Germinal center (tissue), 1 donor: ENCODE data around the gene CNTNAP4.

Experiments used
- DNase-seq: peaks from one replicate; pipeline ENCODE4 v3.0.0; 2012; ENCODE audit warnings: mixed read lengths, low spot score

CNTNAP4 gene

DNA sequence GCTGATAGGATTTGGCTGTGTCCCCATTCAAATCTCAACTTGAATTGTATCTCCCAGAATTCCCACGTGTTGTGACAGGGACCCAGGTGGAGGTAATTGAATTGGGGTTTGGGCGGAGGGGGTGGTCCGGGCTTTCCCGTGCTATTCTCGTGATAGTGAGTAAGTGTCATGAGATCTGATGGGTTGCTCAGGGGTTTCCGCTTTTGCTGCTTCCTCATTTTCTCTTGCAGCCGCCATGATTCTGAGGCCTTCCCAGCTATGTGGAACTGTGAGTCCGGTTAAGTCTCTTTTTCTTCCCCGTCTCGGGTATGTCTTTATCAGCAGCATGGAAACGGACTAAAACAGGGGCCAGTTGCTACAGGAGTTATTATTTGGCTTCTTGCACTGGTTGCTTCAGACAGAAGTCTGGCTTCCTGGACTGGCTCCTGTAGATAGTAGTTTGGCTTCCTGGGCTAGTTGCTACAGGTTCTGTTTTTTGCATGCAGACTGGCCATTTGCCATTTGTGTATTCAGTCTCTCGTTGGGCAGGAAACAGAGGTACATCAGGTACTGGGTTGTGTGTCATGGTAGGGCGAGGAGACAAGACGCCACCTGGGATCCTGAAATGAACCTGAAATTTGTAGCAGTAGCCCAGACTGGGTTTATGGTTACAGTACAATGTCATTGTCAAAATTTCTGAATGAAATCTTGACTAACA lies 32.6 kb downstream of the CNTNAP4 start:
- DNase-seq = no peak

DNA sequence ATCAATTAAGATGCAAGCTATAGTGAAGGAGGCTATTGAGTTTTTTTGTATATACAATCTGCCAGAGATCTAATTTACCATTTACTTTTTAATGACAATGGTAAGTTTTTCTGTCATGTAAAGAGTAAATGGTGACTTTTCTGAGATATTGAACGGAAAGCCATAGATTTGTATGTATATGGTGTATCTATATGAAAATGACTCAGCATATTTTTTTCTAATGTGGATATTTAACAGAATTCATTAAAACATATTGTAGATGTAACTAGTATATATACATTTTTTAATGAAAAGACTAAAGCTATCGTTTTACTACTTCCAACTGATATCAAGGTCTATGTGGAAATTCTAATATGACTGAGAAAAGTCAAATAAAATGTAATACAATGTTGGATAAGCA lies 34.1 kb downstream of the CNTNAP4 start:
- no peak for DNase-seq

- DNase-seq = no peak
These were observed 41.4 kb downstream of the CNTNAP4 start for GRCh38 chr16:76318565-76318964.

- no peak for DNase-seq
These were observed 51.9 kb downstream of the CNTNAP4 start for GRCh38 chr16:76329106-76329505.

DNA sequence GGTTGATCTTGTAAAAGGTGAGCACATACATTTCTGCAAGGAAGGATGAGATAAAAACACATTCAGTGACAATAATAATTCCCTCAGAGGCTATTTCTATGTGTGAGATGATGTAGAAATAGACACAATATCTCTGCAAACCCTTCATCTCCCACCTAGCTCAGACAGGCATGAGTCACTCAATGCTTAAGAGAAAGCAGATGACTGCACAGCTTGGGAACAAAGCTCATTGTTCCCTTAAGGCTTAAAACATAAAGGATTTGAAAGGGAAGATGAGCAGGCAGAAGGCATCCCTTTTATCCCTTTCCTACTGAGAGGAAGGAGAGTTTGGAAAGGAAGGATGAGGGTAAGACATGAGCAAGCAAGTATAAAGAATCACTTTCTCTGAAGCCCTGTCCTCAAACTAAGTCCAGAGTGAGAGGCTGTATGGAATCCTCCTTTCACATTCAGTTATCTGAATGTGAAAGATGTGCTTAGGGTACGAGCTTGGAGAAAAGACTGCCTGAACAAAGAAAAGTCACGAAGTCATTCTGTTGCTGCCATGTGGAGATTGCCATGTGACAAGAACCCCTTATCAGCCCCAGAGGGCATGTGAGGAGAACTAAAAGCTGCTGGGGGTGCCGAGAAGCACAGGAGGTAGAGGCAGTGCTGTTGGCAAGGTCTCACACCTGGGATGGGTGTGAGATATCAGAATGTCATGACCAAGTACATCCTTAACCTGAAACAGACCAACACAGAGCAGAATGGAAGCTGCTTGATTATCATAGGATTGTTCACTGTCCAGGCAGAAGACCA lies 58.2 kb downstream of the CNTNAP4 start:
- no peak for DNase-seq

GRCh38 chr16:76336112-76336511 lies 58.9 kb downstream of the CNTNAP4 start:
- no peak for DNase-seq

GRCh38 chr16:76338472-76338871 lies 61.3 kb downstream of the CNTNAP4 start:
- DNase-seq = no peak

- no peak for DNase-seq
These were observed 66.6 kb downstream of the CNTNAP4 start for GRCh38 chr16:76343769-76344168.

DNA sequence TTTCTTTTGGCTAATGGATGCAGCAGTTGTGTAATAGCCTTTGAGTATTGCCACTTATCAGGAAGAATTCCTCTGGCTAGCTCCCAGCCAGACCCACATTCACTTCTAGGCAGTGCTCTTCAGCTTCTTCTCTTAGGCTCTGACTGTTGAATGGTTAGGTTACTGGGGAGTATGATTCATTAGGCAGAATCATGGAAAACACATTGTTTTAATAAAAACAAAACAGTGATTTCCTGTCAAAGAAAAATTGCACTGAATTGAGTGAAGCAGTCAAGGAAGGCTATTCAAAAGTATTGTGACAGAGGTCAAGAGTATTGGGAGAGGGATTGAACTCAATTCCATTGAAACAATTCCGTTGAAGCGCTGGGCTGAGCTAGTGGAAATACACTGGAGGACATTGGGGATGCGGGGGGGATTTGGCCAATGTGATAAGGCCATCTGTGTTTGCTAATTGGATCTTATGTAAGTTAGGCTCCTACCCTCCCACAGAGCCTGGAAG lies 68.0 kb downstream of the CNTNAP4 start:
- no peak for DNase-seq

DNA sequence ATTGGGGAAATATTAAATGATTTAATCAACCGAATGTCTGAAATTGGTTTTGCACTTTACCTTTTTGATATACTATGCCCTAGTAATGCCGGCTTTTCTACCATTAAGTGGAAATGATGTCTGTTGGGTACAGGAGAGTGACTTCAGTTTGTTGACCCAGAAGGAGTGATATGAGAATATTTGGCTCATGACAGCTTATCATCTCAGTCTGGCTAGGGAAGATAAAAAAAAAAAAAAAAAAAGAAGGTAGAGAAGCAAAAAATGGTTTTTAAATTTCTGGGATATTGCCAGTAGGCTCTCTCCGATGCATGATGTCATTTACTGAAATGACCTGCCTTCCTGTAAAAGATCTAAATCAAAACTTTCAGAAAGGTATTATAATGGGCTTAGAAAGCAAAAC lies 69.0 kb downstream of the CNTNAP4 start:
- DNase-seq = no peak

DNA sequence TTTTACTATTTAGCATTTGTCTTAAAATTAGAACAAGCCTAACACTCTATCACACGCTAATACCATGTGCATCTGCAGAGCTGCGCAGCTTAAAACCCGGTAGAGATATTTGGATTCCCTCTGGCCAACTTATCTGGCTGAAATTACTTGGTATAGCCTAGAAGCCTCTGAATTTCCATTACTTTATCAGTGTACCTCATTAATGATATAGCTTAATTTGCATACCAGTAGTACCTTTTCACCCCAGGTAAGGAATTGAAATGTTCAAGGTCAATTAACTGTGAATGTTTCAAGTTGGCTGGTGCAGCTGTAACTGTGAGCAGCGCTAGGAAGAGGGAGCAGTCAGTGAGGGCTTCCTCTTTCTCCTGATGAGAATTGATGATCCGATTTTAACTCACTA lies 74.2 kb downstream of the CNTNAP4 start:
- no peak for DNase-seq

GRCh38 chr16:76360404-76360803 lies 83.2 kb downstream of the CNTNAP4 start:
- no peak for DNase-seq

DNA sequence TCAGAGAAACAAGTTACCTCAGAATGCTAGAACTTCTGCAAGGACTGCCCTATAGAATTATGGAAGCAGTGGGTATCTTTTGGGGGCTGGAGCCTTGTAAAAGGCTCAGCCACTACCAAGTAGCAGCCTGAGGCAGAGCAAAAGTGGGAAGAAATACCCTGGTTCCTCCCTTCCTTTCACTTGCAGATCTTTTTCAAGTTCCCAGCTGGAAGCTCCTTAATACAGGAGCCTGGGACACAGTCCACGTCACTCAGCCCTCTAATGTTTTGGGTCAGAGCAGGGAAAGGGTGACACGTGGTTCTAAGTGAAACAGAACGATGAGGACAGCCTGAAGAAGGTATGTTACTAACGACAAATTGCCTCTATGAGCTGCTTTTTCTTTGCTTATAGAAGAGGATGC lies 93.1 kb downstream of the CNTNAP4 start:
- DNase-seq = no peak

DNA sequence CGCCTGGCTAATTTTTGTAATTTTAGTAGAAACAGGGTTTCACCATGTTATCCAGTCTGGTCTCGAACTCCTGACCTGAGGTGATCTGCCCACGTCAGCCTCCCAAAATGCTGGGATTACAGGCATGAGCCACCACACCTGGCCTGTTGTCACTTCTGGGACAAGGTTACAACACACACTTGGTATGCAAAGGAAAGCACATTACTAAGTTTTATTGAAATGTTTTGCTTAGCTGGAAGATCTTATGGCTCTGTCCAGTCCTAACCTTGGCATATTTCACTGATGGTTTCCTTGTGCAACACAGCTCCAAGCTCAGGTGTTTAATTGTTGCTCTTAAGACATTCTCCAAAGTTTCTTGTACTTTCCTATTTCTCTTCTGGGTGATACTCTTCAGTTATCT lies 94.2 kb downstream of the CNTNAP4 start:
- no peak for DNase-seq

- no peak for DNase-seq
These were observed 96.8 kb downstream of the CNTNAP4 start for GRCh38 chr16:76373998-76374397.

DNA sequence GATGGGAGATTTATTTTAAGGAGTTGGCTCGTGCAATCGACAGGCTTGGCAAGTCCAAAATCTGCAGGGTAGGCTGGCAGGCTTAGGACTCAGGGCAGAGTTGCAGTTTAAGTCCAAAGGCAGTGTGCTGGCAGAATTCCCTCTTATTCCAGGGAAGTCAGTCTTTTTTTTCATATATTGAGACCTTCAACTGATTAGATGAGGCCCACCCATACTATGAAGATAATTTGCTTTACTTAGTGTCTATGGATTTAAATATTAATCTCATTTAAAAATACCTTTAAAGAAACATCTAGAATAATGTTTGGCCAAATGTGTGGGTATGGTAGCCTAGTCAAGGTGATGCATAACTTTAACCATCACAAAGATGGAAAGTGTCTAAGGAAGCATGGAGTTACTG lies 99.8 kb downstream of the CNTNAP4 start:
- no peak for DNase-seq

- DNase-seq = no peak
These were observed 100.8 kb downstream of the CNTNAP4 start for GRCh38 chr16:76378020-76378419.

DNA sequence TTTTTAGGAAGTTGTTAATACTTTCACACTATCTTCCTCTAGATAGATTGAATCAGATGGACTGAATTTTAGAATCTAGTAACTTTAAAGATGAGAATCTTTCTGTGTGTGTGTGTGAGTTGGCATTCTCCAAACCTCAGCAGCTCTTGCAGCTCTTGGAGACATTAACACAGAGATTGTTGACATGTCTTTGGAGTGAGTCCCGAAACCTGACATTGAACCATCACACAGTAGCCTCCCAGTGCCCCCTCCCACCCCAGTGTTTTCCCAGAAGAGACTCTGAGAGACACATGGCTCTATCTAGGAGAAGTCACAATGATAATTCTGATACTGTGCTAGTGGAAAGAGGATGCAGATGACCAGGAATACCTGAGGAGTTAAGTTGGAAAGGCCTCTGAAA lies 103.9 kb downstream of the CNTNAP4 start:
- no peak for DNase-seq

GRCh38 chr16:76385601-76386230 lies 108.5 kb downstream of the CNTNAP4 start:
- DNase-seq = no peak

- no peak for DNase-seq
These were observed 109.6 kb downstream of the CNTNAP4 start for GRCh38 chr16:76386784-76387183.

DNA sequence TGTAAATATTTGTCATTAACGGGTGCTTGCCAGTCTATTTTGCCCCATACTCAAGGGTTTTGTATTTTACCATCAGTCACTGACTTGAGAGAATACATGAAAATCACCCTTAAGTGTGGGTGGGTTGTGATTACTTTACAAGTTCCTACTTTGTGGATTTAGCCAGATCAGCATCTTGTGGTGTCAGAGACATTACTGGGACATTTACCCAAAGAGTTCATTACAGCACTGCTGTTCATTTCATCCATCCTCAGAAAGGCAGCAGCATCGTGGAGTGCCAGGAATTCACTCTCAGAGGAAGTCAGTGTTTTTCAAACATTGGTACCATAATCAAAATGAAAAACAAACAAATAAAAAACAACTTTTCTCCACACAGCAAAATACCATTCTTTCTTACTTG lies 110.8 kb downstream of the CNTNAP4 start:
- DNase-seq = no peak

DNA sequence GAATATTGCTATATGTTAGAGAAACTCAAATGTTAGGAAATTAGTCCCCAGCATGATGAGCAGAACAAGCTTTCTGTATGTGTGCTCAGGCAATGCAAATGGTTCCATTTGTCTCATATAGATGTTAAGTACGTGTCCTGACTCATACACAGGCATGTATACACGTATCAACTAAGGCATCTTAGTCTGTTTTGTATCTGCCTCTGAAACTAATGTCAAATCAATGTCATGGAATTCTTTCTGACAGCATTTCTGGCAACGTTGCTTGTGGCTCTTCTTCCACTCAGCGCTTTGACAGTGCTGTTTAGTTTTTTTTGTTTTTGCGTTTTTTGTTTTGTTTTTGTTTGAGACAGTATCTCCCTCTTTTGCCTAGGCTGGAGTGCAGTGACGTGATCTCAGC lies 111.9 kb downstream of the CNTNAP4 start:
- DNase-seq = no peak

- no peak for DNase-seq
These were observed 113.3 kb downstream of the CNTNAP4 start for GRCh38 chr16:76390476-76390875.
